K562 (cell line): ENCODE results near the gene MED13L. TPM values are rescaled to one million over a fixed set of nuclear protein-coding genes. Genes with fewer than 3 reads are reported as not detected.
A peak's percentile ranks its signal among the peaks of the same experiment; 100 is the strongest.

Source experiments
- ATAC-seq: fragments of 200-7000 bp; cut with Tn5 transposase; 3 replicates; pipeline ENCODE4 v1.9.1; 2020; ENCODE audit warnings: moderate library complexity
- BruUV-seq: library from RNA; stranded (reverse); fragments of 400-500 nt; replicated peaks from 2 replicates; lab custom pipeline; 2021; lab: Mats Ljungman, UMichigan
- CTCF ChIA-PET: fragments of 300-600 bp; formaldehyde crosslinking; extraction: SDS; loops from one replicate; lab custom pipeline; 2021; ENCODE audit warnings: low intra/inter-chr PET ratio; lab: Yijun Ruan, JAX
- POLR2A ChIA-PET: fragments of 300-600, 350-650 bp; sonication (Branson Sonifier 250); formaldehyde crosslinking; extraction: SDS; loops from one replicate; lab custom pipeline; 2021; ENCODE audit warnings: antibody characterized with exemption, inconsistent platforms; lab: Yijun Ruan, JAX
- DNase-seq, 4 experiments: peaks; one replicate each; pipeline versions ENCODE4 v3.0.0 to v3.0.0-alpha.2; 2011 to 2018; ENCODE audit warnings: low spot score in 3 of 4, mixed read lengths in 3 of 4; ENCODE audit errors: extremely low read depth in 1 of 4
- FAIRE-seq: peaks from 2 replicates; lab custom pipeline; 2011; peaks lifted over from hg19 to GRCh38; lab: Jason Lieb, UNC
- H2AFZ ChIP-seq: 2 replicates; pipeline ENCODE4 v1.6.0; 2011; ENCODE audit warnings: low read depth, low read length, control low read depth, inconsistent platforms
- H3K27ac ChIP-seq: fragments of 200-600 bp; 3 replicates; pipeline ENCODE4 v1.8.0; 2011; ENCODE audit warnings: low read depth, mild to moderate bottlenecking, control low read depth, inconsistent platforms, low read length, moderate library complexity, mixed read lengths; ENCODE audit errors: extremely low read depth
- H3K27me3 ChIP-seq, 2 experiments: fragments of 300-600 bp in 1 of 2; 2 replicates in 1 of 2; 3 replicates in 1 of 2; pipeline versions ENCODE4 v1.6.0 to v1.8.0; 2011; ENCODE audit warnings: inconsistent platforms in 2 of 2, low read length in 2 of 2, mild to moderate bottlenecking in 1 of 2, mixed read lengths in 1 of 2, moderate library complexity in 1 of 2; ENCODE audit not compliant: control insufficient read depth in 2 of 2, insufficient read depth in 2 of 2
- H3K36me3 ChIP-seq: fragments of 300-600 bp; 3 replicates; pipeline ENCODE4 v1.8.0; 2011; ENCODE audit warnings: mild to moderate bottlenecking, low read length, inconsistent platforms; ENCODE audit not compliant: control insufficient read depth, insufficient read depth
- H3K4me1 ChIP-seq, 2 experiments: fragments of 200-600 bp in 1 of 2; replicated peaks in 1 of 2; 2 replicates in 1 of 2; 3 replicates in 1 of 2; pipeline versions ENCODE4 v1.5.1 to v1.8.0; 2011; ENCODE audit warnings: inconsistent platforms in 2 of 2, low read length in 2 of 2, mild to moderate bottlenecking in 1 of 2, mixed read lengths in 1 of 2, moderate library complexity in 1 of 2; ENCODE audit not compliant: control insufficient read depth in 2 of 2, insufficient read depth in 2 of 2
- H3K4me2 ChIP-seq: 2 replicates; pipeline ENCODE4 v1.6.1; 2011; ENCODE audit warnings: low read length, control low read depth, inconsistent platforms, mixed read lengths; ENCODE audit not compliant: insufficient read depth
- H3K4me3 ChIP-seq: fragments of 200-600 bp; sonication (generic), shearing (Covaris generic); 2 replicates; pipeline ENCODE4 v1.5.1; 2016; ENCODE audit warnings: control low read depth, inconsistent platforms
- H3K79me2 ChIP-seq: fragments of 200-600 bp; 3 replicates; pipeline ENCODE4 v1.8.0; 2011; ENCODE audit warnings: low read length, inconsistent platforms; ENCODE audit not compliant: control insufficient read depth, insufficient read depth
- H3K9ac ChIP-seq, 2 experiments: 2 replicates each; pipeline versions ENCODE4 v1.6.0 to v1.6.1; 2011; ENCODE audit warnings: low read depth in 2 of 2, low read length in 2 of 2, control low read depth in 1 of 2, inconsistent platforms in 1 of 2, mild to moderate bottlenecking in 1 of 2, mixed read lengths in 1 of 2; ENCODE audit not compliant: insufficient read depth in 1 of 2
- H3K9me1 ChIP-seq: one replicate; pipeline ENCODE4 v1.6.0; 2011; ENCODE audit warnings: inconsistent platforms, mild to moderate bottlenecking, low read length, moderate library complexity; ENCODE audit not compliant: control insufficient read depth, insufficient read depth
- H3K9me3 ChIP-seq: replicated peaks from 2 replicates; pipeline ENCODE4 v1.5.1; 2011; ENCODE audit warnings: low read depth, low read length, inconsistent platforms; ENCODE audit not compliant: control insufficient read depth, insufficient read depth
- H4K20me1 ChIP-seq: replicated peaks from 2 replicates; pipeline ENCODE4 v1.6.1; 2011; ENCODE audit warnings: low read length, inconsistent platforms, mixed read lengths; ENCODE audit not compliant: control insufficient read depth, insufficient read depth
- HMBOX1 ChIP-seq: sonication (generic); IDR thresholded peaks from 2 replicates; pipeline ENCODE4 v1.6.1; 2016
- HNRNPLL ChIP-seq: fragments of 200-400 bp; formaldehyde crosslinking; IDR thresholded peaks from 2 replicates; pipeline ENCODE4 v1.6.1; 2017; ENCODE audit warnings: low read length, low read depth, mild to moderate bottlenecking; ENCODE audit not compliant: poor library complexity, severe bottlenecking
- PRDM10 ChIP-seq: fragments of 450-650 bp; IDR thresholded peaks from 2 replicates; pipeline ENCODE4 v1.6.1; 2018; ENCODE audit not compliant: partially characterized antibody
- STAG1 ChIP-seq: sonication (generic); formaldehyde crosslinking; IDR thresholded peaks from 2 replicates; pipeline ENCODE4 v1.5.0; 2020; ENCODE audit warnings: missing genetic modification reagents, borderline replicate concordance
- ZKSCAN1 ChIP-seq: fragments of 150-350 bp; IDR thresholded peaks from 2 replicates; pipeline ENCODE4 v1.6.1; 2016; ENCODE audit warnings: low read depth, low read length
- ZNF253 ChIP-seq: fragments of 250-450 bp; sonication (Bioruptor Pico); conservative IDR thresholded peaks from 2 replicates; pipeline ENCODE4 v1.6.1; 2021; ENCODE audit warnings: mild to moderate bottlenecking
- ZNF584 ChIP-seq: fragments of 200-800 bp; sonication (Bioruptor generic); IDR thresholded peaks from 2 replicates; pipeline ENCODE4 v1.6.1; 2016; ENCODE audit warnings: low read depth, mild to moderate bottlenecking, missing genetic modification characterization, missing compliant biosample characterization
- WGBS: fragments of 100-300 bp; shearing (Covaris generic); methylation state at CpG from one replicate; pipeline ENCODE4 v1.1.6; 2016; ENCODE audit warnings: low coverage, mixed read lengths; ENCODE audit not compliant: insufficient coverage; ENCODE audit errors: missing lambda C conversion rate; 5-methylcytosine and 5-hydroxymethylcytosine counted together
- in situ Hi-C: fragments of 300-500 bp; cut with MboI; formaldehyde crosslinking; loops from 4 replicates; pipeline ENCODE4 v1.15.0; 2018; ENCODE audit warnings: inconsistent platforms, mixed read lengths
- intact Hi-C: fragments of 100-400 bp; cut with micrococcal nuclease; formaldehyde crosslinking; loops from 2 replicates; pipeline ENCODE4 v1.14.2; 2022
- polyA plus RNA-seq, 8 experiments: library from polyadenylated mRNA; depleted of rRNA in 4 of 8; stranded (reverse) in 5 of 8; unstranded in 3 of 8; fragments of >200 nt; fragmentation: Nextera tagmentation in 2 of 8; fragmentation: Illumina TruSeq in 1 of 8; extraction: Ambion mirVana in 2 of 8; extraction: Trizol in 1 of 8; gene quantifications; 2 replicates each; pipeline versions ENCODE4 v1.2.1 to v1.2.3, GENCODE V29; 2011 to 2014; ENCODE audit warnings: inconsistent platforms in 1 of 8, missing spikeins in 1 of 8
- total RNA-seq, 7 experiments: library from RNA; depleted of rRNA in 6 of 7; stranded (reverse); fragments of >200 nt in 6 of 7; fragmentation: Illumina TruSeq in 2 of 7; extraction: Trizol in 2 of 7; gene quantifications; 2 replicates each; pipeline versions ENCODE4 v1.2.1 to v1.2.3, GENCODE V29; 2011 to 2021; ENCODE audit warnings: low replicate concordance in 1 of 7

The MED13L gene
- total and polyA plus RNA-seq, 9 of the 15 experiments (the other 6 are each of a cell fraction or from before 2014, with no cell fraction given), result 13.4 to 90.3 (median 36.9) TPM

DNA sequence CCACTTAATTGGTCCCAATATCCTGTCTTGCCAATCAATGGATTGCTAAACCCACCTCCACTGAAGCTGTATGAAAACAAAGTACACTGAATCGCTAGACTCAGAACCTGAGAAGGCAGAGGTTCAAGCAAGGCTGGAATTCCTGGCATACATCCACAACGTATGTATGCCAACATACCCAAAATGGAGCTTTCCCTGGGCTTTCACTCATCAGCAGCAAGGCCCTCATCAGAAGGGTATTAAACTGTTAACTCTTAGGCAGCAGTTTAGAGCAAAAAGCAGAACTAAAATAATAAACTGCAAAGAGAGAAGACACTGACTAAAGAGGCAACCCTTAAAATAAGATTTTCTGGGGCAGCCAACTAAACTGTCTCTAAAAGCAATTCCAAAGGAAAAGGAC is 13.6 kb downstream of the MED13L start:
- POLR2A ChIA-PET, result interaction anchor here (0.6 kb wide), 1 partner anchor 270 kb away, joined by 3 read pairs; no protein-coding TSS in a partner anchor
- H3K9ac ChIP-seq, result no peak overlapping the region
- peak; percentile 44 for FAIRE-seq
- no peaks in the 10 kb centered on the region for H3K36me3 ChIP-seq
- no peaks in the 10 kb centered on the region for H3K9me1 ChIP-seq
- BruUV-seq, result no TSS peak
- no peak for DNase-seq
- peaks cover 5 to 39% of the 10 kb centered on the region in 2 experiments; a peak in 4 of 5 replicates for H3K4me1 ChIP-seq
- 16% methylated on average over 2 of the region's 2 CpGs for WGBS
- no peaks in the 10 kb centered on the region for H3K9me3 ChIP-seq
- H3K79me2 ChIP-seq, result peaks cover 99% of the 10 kb centered on the region
- no peak overlapping the region for H3K4me2 ChIP-seq
- H3K27ac ChIP-seq, result no peak overlapping the region
- no peak for ATAC-seq
- H3K4me3 ChIP-seq, result no peak overlapping the region
- no peak for TF ChIP-seq ZNF253 (CRISPR knock-in tag)
- TF ChIP-seq ZNF584, result no peak
- TF ChIP-seq, all 486 proteins: peak for 0
- intact Hi-C loops (no loop called here), in situ Hi-C loops (no loop called here)
- H3K27me3 ChIP-seq, result no peaks in the 10 kb centered on the region; a peak in 1 of 5 replicates
- H2AFZ ChIP-seq, result no peak overlapping the region
- CTCF ChIA-PET, result no interaction called here
- peaks cover 63% of the 10 kb centered on the region for H4K20me1 ChIP-seq

- no peaks in the 10 kb centered on the region; a peak in 1 of 5 replicates for H3K27me3 ChIP-seq
- CTCF ChIA-PET, result no interaction called here
Measured at GRCh38 chr12:116263431-116263830, 14.1 kb downstream of the MED13L start.

More at GRCh38 chr12:116263431-116263830, 14.1 kb downstream of the MED13L start:
- Histone ChIP-seq H3K4me1 (peaks cover 5 to 39% of the 10 kb centered on the region in 2 experiments; a peak in 4 of 5 replicates), H2AFZ (no peak overlapping the region), H3K9me3 (no peaks in the 10 kb centered on the region), H3K79me2 (peaks cover 99% of the 10 kb centered on the region), H3K9me1 (no peaks in the 10 kb centered on the region), H4K20me1 (peaks cover 63% of the 10 kb centered on the region), H3K27ac (no peak overlapping the region), H3K9ac (no peak overlapping the region), H3K36me3 (no peaks in the 10 kb centered on the region), H3K4me3 (no peak overlapping the region), H3K4me2 (no peak overlapping the region)
- POLR2A ChIA-PET, result no interaction called here
- ATAC-seq (peak; percentile 17; the same call in 2 of the 3 replicates), FAIRE-seq (peak; percentile 19), DNase-seq (no peak)
- in situ Hi-C loops, result no loop called here
- WGBS, result 9% methylated on average over 1 of the region's 1 CpG
- no peak for TF ChIP-seq ZKSCAN1
- TF ChIP-seq HNRNPLL, result no peak
- peak; percentile 79; the same call in 1 of the 2 replicates for TF ChIP-seq HMBOX1
- TF ChIP-seq STAG1 (CRISPR knock-in tag), result no peak
- TF ChIP-seq PRDM10, result peak; percentile 49
- no TSS peak for BruUV-seq
- intact Hi-C loops, result no loop called here
